Measurements from ENCODE around the gene ZBTB5. TPM values are rescaled to one million over a fixed set of nuclear protein-coding genes. Genes with fewer than 3 reads are reported as not detected.

Gene ZBTB5
- total RNA-seq, 2 donors from 2014 or later, result 8.9 to 9.7 TPM

DNA sequence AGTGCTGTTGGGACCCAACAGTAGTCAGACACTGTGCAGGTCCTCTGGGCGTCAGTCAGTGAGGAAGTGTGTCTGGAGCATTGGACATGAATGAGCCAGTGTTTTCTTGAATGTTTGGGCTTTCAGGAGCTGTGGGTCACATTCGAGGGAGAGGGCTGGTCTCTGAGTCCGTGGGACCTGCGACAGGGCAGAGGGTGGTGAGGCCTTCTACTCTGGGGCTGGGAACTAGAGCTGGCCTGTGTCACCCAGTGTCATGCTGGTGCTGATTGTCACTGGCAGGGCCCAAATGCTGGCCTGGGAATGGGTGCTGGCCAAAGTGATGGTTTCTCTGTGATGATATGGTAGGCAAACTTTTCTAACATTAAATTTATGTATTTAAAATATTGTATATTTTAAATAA is 30.8 kb upstream of the ZBTB5 start:
- H3K9ac ChIP-seq (ENCODE audit: low read depth in 2 of 2, low read length in 2 of 2), result no peak overlapping the region
- intact Hi-C loops (cut with DNase I), result no loop called here
- no peak overlapping the region for H3K27ac ChIP-seq
- no peak for DNase-seq
- H3K4me3 ChIP-seq, result no peak overlapping the region
- H3K27me3 ChIP-seq, result no peaks in the 10 kb centered on the region
- H3K36me3 ChIP-seq, result no peaks in the 10 kb centered on the region
- no peaks in the 10 kb centered on the region for H3K9me3 ChIP-seq
- no peaks in the 10 kb centered on the region for H3K4me1 ChIP-seq
- TF ChIP-seq CTCF (IDR thresholded peaks at IDR 0.05), result no peak

- no peaks in the 10 kb centered on the region for H3K27me3 ChIP-seq
- no peak for TF ChIP-seq CTCF (IDR thresholded peaks at IDR 0.05)
- DNase-seq, result no peak
- H3K4me1 ChIP-seq, result no peaks in the 10 kb centered on the region
- no peaks in the 10 kb centered on the region for H3K9me3 ChIP-seq
- intact Hi-C loops (cut with DNase I), result no loop called here
- H3K4me3 ChIP-seq, result no peak overlapping the region
- H3K9ac ChIP-seq (ENCODE audit: low read depth in 2 of 2, low read length in 2 of 2), result no peak overlapping the region
- H3K27ac ChIP-seq, result no peak overlapping the region
- H3K36me3 ChIP-seq, result no peaks in the 10 kb centered on the region
Observed at GRCh38 chr9:37495571-37495970, 30.3 kb upstream of the ZBTB5 start.

DNA sequence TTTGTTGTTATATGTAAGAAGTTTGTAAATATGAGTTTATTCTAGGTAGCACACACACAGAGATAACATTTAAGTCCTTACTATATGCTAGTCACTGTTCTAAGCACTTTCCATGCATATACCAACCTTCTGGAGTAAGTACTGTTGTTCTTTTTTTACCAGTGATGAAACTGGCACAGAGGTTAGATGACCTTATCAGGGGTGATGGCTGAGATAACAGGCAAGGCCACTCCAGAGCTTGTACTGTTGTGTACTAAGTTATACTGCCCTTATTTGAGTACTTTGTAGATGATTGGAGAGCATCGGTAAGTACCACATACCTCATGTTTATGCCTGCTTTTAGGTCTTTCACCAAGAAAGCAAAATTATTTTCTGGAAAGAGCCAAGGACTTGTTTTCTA is 26.7 kb upstream of the ZBTB5 start:
- H3K27me3 ChIP-seq, result no peaks in the 10 kb centered on the region
- no peak overlapping the region for H3K9ac ChIP-seq (ENCODE audit: low read depth in 2 of 2, low read length in 2 of 2)
- intact Hi-C loops (cut with DNase I), result no loop called here
- no peak for TF ChIP-seq CTCF (IDR thresholded peaks at IDR 0.05)
- H3K9me3 ChIP-seq, result no peaks in the 10 kb centered on the region
- peaks cover 6% of the 10 kb centered on the region for H3K4me1 ChIP-seq
- H3K27ac ChIP-seq, result no peak overlapping the region
- no peaks in the 10 kb centered on the region for H3K36me3 ChIP-seq
- H3K4me3 ChIP-seq, result no peak overlapping the region
- no peak for DNase-seq

- intact Hi-C loops (cut with DNase I), result no loop called here
- Histone ChIP-seq H3K9me3 (no peaks in the 10 kb centered on the region), H3K4me3 (peak overlapping the region; percentile 83), H3K27ac (peak overlapping the region; percentile 15), H3K27me3 (no peaks in the 10 kb centered on the region), H3K4me1 (peaks cover 9% of the 10 kb centered on the region), H3K36me3 (no peaks in the 10 kb centered on the region), H3K9ac (ENCODE audit: low read depth in 2 of 2, low read length in 2 of 2) (peak overlapping the region; percentile 80 to 94)
- no peak for DNase-seq
- no peak for TF ChIP-seq CTCF (IDR thresholded peaks at IDR 0.05)
Observed at GRCh38 chr9:37486616-37487548, 21.6 kb upstream of the ZBTB5 start.

DNA sequence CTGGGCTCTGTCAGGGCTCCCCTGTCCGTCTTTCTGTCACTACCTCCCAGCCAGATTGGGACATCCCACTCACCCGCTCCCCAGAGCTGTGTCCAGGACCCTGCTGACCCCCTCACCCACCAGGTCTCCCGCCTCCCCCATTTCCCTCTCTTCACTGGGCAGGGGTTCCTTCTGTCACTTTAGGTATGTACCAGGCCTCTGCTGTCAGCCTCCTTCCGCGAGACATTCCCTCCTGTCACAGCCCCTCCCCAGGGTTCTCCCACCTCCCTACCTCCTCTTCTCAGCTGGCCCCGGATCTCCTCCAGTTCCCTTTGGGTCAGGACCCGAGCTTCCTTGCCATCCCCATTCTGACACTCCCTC is 21.0 kb upstream of the ZBTB5 start:
- peaks cover 9% of the 10 kb centered on the region for H3K4me1 ChIP-seq
- no peaks in the 10 kb centered on the region for H3K9me3 ChIP-seq
- DNase-seq, result no peak
- TF ChIP-seq CTCF (IDR thresholded peaks at IDR 0.05), result no peak
- intact Hi-C loops (cut with DNase I), result no loop called here
- H3K27ac ChIP-seq, result peak overlapping the region; percentile 15
- H3K9ac ChIP-seq (ENCODE audit: low read depth in 2 of 2, low read length in 2 of 2), result peak overlapping the region; percentile 80 to 94
- peak overlapping the region; percentile 83 for H3K4me3 ChIP-seq
- no peaks in the 10 kb centered on the region for H3K36me3 ChIP-seq
- no peaks in the 10 kb centered on the region for H3K27me3 ChIP-seq

All from colonic mucosa (tissue), 4 donors.